ENCODE measurements around the gene BLOC1S5. TPM values are rescaled to one million over a fixed set of nuclear protein-coding genes. Genes with fewer than 3 reads are reported as not detected.
A peak's percentile ranks its signal among the peaks of the same experiment; 100 is the strongest.

Gene BLOC1S5
- total and polyA plus RNA-seq, 9 of the 15 experiments (the other 6 are each of a cell fraction or from before 2014, with no cell fraction given) = 8.5 to 41.0 (median 27.7) TPM

DNA sequence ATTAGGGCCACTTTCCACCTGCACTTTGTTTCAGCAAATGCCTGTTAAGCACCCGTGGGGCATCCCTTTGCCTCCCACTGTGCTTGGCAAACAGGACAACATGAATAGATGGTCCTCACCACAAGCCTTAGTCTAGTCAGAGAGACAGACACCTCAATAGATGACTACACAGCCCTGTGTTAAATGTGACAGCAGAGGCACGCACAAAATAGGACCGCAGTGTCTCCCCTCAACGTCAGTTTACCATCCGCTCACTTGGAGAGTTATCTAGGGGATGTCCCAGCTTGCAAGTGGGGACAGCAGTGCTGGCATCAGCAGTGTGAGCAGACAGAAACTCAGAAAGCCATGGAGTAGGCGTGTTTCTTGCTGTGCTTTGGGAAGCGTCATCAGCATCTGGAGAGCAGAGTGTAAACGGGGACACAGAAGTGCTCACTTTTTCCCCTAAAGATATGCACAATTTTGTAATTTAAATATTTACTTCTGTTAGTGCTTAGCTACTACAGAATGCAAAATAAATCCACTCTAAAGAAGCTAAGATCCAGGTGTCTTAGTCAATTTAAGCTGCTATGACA lies 87.6 kb downstream of the BLOC1S5 start:
- H3K36me3 ChIP-seq (ENCODE audit: control insufficient read depth, insufficient read depth, low read length) = no peaks in the 10 kb centered on the region
- H3K4me3 ChIP-seq = no peak overlapping the region
- no peak overlapping the region for H3K9ac ChIP-seq (ENCODE audit: insufficient read depth in 1 of 2, low read depth in 2 of 2, low read length in 2 of 2)
- in situ Hi-C loops (cut with MboI) = no loop called here
- H3K27ac ChIP-seq (ENCODE audit: extremely low read depth, low read depth, low read length) = no peak overlapping the region
- no TSS peak for BruUV-seq (replicated peaks)
- no peak overlapping the region for H2AFZ ChIP-seq (ENCODE audit: low read depth, low read length)
- no peak for ATAC-seq
- H3K9me1 ChIP-seq (ENCODE audit: control insufficient read depth, insufficient read depth, low read length) = no peaks in the 10 kb centered on the region
- no peaks in the 10 kb centered on the region for H3K9me3 ChIP-seq (replicated peaks; ENCODE audit: control insufficient read depth, insufficient read depth, low read depth, low read length)
- H3K27me3 ChIP-seq (ENCODE audit: control insufficient read depth in 2 of 2, insufficient read depth in 2 of 2, low read length in 2 of 2) = peaks cover 8 to 22% of the 10 kb centered on the region in 2 experiments
- intact Hi-C loops (cut with micrococcal nuclease) = loop anchor here (5.0 kb wide), 1 partner anchor 64 kb away; the partner anchor contains the start of gene TXNDC5
- ChIA-PET POLR2A (interaction anchor here (0.6 to 1.4 kb wide), 2 partner anchors 25 to 173 kb away, joined by 3 to 4 read pairs; no protein-coding TSS in a partner anchor), CTCF (ENCODE audit: low intra/inter-chr PET ratio) (no interaction called here)
- peaks cover 15% of the 10 kb centered on the region; the same call in 1 of the 2 replicates for H4K20me1 ChIP-seq (replicated peaks; ENCODE audit: control insufficient read depth, insufficient read depth, low read length)
- no peak for FAIRE-seq
- H3K4me2 ChIP-seq (ENCODE audit: insufficient read depth, low read length) = no peak overlapping the region
- DNase-seq (ENCODE audit: extremely low read depth in 1 of 4, low spot score in 3 of 4) = no peak
- no peaks in the 10 kb centered on the region for H3K79me2 ChIP-seq (ENCODE audit: control insufficient read depth, insufficient read depth, low read length)
- 48% methylated on average over 8 of the region's 8 CpGs for WGBS (ENCODE audit: insufficient coverage, low coverage, missing lambda C conversion rate)
- TF ChIP-seq TEAD4 (IDR thresholded peaks at IDR 0.05; ENCODE audit: low read length) (no peak), TEAD4 (CRISPR knock-in tag; IDR thresholded peaks at IDR 0.05; ENCODE audit: borderline replicate concordance) (0 out of 2 replicates have a peak, but pooled peaks have one; percentile 25), MCM7 (IDR thresholded peaks at IDR 0.05) (no peak)
- peaks cover 7 to 20% of the 10 kb centered on the region in 2 experiments; a peak in 4 of 5 replicates for H3K4me1 ChIP-seq (replicated peaks in 1 of 2; ENCODE audit: control insufficient read depth in 2 of 2, insufficient read depth in 2 of 2, low read length in 2 of 2)

DNA sequence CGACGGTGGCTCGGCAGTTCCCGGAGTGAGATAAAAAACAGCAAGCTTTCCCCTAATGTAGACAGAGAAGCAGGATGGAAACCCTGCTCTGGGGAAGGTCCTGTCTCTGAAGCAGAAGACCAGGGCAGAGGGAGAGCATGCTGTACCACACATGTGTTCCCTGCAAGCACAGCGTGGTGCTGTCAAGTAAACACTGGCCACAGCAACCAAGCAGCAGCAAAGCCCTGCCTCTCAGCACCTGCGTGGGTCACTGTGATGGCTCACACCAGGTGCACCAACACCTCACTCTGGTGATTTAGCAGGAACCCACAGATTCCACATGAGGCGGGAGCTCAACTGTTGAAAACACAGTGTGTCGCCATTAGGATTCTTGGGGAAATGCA lies 88.4 kb downstream of the BLOC1S5 start:
- H3K27me3 ChIP-seq (ENCODE audit: control insufficient read depth in 2 of 2, insufficient read depth in 2 of 2, low read length in 2 of 2) = peaks cover 8 to 22% of the 10 kb centered on the region in 2 experiments
- no peaks in the 10 kb centered on the region for H3K79me2 ChIP-seq (ENCODE audit: control insufficient read depth, insufficient read depth, low read length)
- BruUV-seq (replicated peaks) = no TSS peak
- intact Hi-C loops (cut with micrococcal nuclease) = loop anchor here (1.0 to 5.0 kb wide), 2 partner anchors 63 to 76 kb away; partner anchors contain the start of gene TXNDC5
- H3K4me2 ChIP-seq (ENCODE audit: insufficient read depth, low read length) = peak overlapping the region; percentile 49
- no peak overlapping the region for H3K27ac ChIP-seq (ENCODE audit: extremely low read depth, low read depth, low read length)
- peaks cover 7 to 20% of the 10 kb centered on the region in 2 experiments; a peak in 4 of 5 replicates for H3K4me1 ChIP-seq (replicated peaks in 1 of 2; ENCODE audit: control insufficient read depth in 2 of 2, insufficient read depth in 2 of 2, low read length in 2 of 2)
- no peak for FAIRE-seq
- in situ Hi-C loops (cut with MboI) = no loop called here
- 1% methylated on average over 8 of the region's 8 CpGs for WGBS (ENCODE audit: insufficient coverage, low coverage, missing lambda C conversion rate)
- H4K20me1 ChIP-seq (replicated peaks; ENCODE audit: control insufficient read depth, insufficient read depth, low read length) = peaks cover 15% of the 10 kb centered on the region; the same call in 1 of the 2 replicates
- no peaks in the 10 kb centered on the region for H3K9me3 ChIP-seq (replicated peaks; ENCODE audit: control insufficient read depth, insufficient read depth, low read depth, low read length)
- H3K36me3 ChIP-seq (ENCODE audit: control insufficient read depth, insufficient read depth, low read length) = no peaks in the 10 kb centered on the region
- H3K9me1 ChIP-seq (ENCODE audit: control insufficient read depth, insufficient read depth, low read length) = no peaks in the 10 kb centered on the region
- ChIA-PET POLR2A (interaction anchor here (0.6 to 1.4 kb wide), 2 partner anchors 24 to 172 kb away, joined by 3 to 4 read pairs; no protein-coding TSS in a partner anchor), CTCF (ENCODE audit: low intra/inter-chr PET ratio) (no interaction called here)
- H3K9ac ChIP-seq (ENCODE audit: insufficient read depth in 1 of 2, low read depth in 2 of 2, low read length in 2 of 2) = peak overlapping the region in 1 of 2 experiments; percentile 54; a peak in 1 of 4 replicates
- DNase-seq (ENCODE audit: extremely low read depth in 1 of 4, low spot score in 3 of 4) = peak in 1 of 4 experiments; percentile 11
- no peak overlapping the region for H3K4me3 ChIP-seq
- H2AFZ ChIP-seq (ENCODE audit: low read depth, low read length) = no peak overlapping the region
- ATAC-seq = peak; percentile 15
- TF ChIP-seq MTA3 (IDR thresholded peaks at IDR 0.05; ENCODE audit: borderline replicate concordance) (no peak), HOMEZ (CRISPR knock-in tag; IDR thresholded peaks at IDR 0.05) (no peak), CXXC5 (CRISPR knock-in tag; IDR thresholded peaks at IDR 0.05) (no peak), XRCC5 (IDR thresholded peaks at IDR 0.05; ENCODE audit: low read depth, low read length) (no peak), ZNF584 (CRISPR knock-in tag; IDR thresholded peaks at IDR 0.05; ENCODE audit: low read depth) (no peak), PTRF (tag; IDR thresholded peaks at IDR 0.05) (no peak), ZNF174 (CRISPR knock-in tag; IDR thresholded peaks at IDR 0.05) (no peak), THAP12 (CRISPR knock-in tag; IDR thresholded peaks at IDR 0.05) (no peak), EP300 (IDR thresholded peaks at IDR 0.05; ENCODE audit: low read length) (no peak)
